GM21717 (cell line): Measurements from ENCODE around the gene OSBPL2.
A peak's percentile ranks its signal among the peaks of the same experiment; 100 is the strongest.

Experiments
- ATAC-seq: cut with Tn5 transposase; IDR thresholded peaks from one replicate; pipeline ENCODE4 v1.9.1; 2021; ENCODE audit warnings: mild to moderate bottlenecking, moderate library complexity; ENCODE audit not compliant: unreplicated experiment

The OSBPL2 gene

GRCh38 chr20:62232770-62233645, 5.3 kb upstream of the OSBPL2 start:
- no peak for ATAC-seq

- ATAC-seq = no peak
Observed at GRCh38 chr20:62233684-62234083, 4.6 kb upstream of the OSBPL2 start.

GRCh38 chr20:62234339-62234738, 4.0 kb upstream of the OSBPL2 start:
- ATAC-seq = no peak

GRCh38 chr20:62235001-62235776, 3.1 kb upstream of the OSBPL2 start:
- ATAC-seq = no peak

- no peak for ATAC-seq
Observed at GRCh38 chr20:62235777-62236157, 2.6 kb upstream of the OSBPL2 start.

- ATAC-seq = no peak
Observed at GRCh38 chr20:62236200-62236599, 2.1 kb upstream of the OSBPL2 start.

- ATAC-seq = no peak
Observed at GRCh38 chr20:62236766-62237513, 1.4 kb upstream of the OSBPL2 start.

- no peak for ATAC-seq
Observed at GRCh38 chr20:62237514-62237800, 864 bp upstream of the OSBPL2 start.

GRCh38 chr20:62238569-62239277, 402 bp downstream of the OSBPL2 start:
- peak; percentile 3 for ATAC-seq

- no peak for ATAC-seq
Observed at GRCh38 chr20:62239278-62239879, 1.1 kb downstream of the OSBPL2 start.

- ATAC-seq = no peak
Observed at GRCh38 chr20:62240020-62240685, 1.8 kb downstream of the OSBPL2 start.

- no peak for ATAC-seq
Observed at GRCh38 chr20:62241506-62241905, 3.2 kb downstream of the OSBPL2 start.

- no peak for ATAC-seq
Observed at GRCh38 chr20:62242176-62242575, 3.9 kb downstream of the OSBPL2 start.

GRCh38 chr20:62243106-62243505, 4.8 kb downstream of the OSBPL2 start:
- ATAC-seq = no peak

GRCh38 chr20:62243906-62244515, 5.7 kb downstream of the OSBPL2 start:
- ATAC-seq = no peak

GRCh38 chr20:62244644-62245108, 6.4 kb downstream of the OSBPL2 start:
- no peak for ATAC-seq

GRCh38 chr20:62245911-62246280, 7.6 kb downstream of the OSBPL2 start:
- ATAC-seq = no peak

- no peak for ATAC-seq
Observed at GRCh38 chr20:62246431-62246830, 8.1 kb downstream of the OSBPL2 start.

GRCh38 chr20:62246872-62247652, 8.7 kb downstream of the OSBPL2 start:
- ATAC-seq = no peak
